AML-193 (cell line): ENCODE results near the gene FGD5.

Experiments used
- DNase-seq, 2 experiments: peaks; one replicate each; lab custom pipeline; 2025; lab: John Stamatoyannopoulos, UW

FGD5 gene

GRCh38 chr3:14976317-14976716, 157.6 kb downstream of the FGD5 start:
- DNase-seq: no peak

GRCh38 chr3:14980689-14981088, 161.9 kb downstream of the FGD5 start:
- peak; percentile 64 to 78 for DNase-seq
